Measurements from ENCODE around the gene TEX14.

TEX14 gene

GRCh38 chr17:58516644-58517377 is 175.0 kb downstream of the TEX14 start:
- DNase-seq (ENCODE audit: insufficient read length, low spot score): no peak
- TF ChIP-seq POLR2A (IDR thresholded peaks at IDR 0.05; ENCODE audit: low read depth, low read length): no peak
- FAIRE-seq: no peak

- TF ChIP-seq POLR2A (IDR thresholded peaks at IDR 0.05; ENCODE audit: low read depth, low read length): no peak
Measured at GRCh38 chr17:58515286-58515685, 176.6 kb downstream of the TEX14 start.

DNA sequence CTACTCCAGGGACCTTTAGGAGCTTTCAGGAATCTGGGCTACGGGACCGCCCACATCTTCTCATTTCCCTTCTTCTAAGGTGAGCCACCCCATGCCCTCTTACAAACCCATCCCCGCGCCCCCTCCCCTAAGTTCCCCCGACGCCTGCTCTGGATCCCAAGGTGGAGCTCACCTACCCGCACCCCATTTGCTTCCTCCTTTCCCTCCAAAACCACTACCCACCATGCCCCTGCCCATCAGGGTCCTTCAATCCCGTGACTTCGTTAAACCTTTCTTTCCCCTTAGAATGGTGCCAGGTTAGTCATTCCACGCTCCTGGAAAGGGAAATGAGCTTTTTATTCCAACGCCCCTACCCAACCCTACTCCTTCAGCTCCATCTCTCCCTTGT is 177.1 kb downstream of the TEX14 start:
- DNase-seq (ENCODE audit: insufficient read length, low spot score) (no peak), FAIRE-seq (no peak)

More at GRCh38 chr17:58515286-58515685, 176.6 kb downstream of the TEX14 start:
- DNase-seq (ENCODE audit: insufficient read length, low spot score) (no peak), FAIRE-seq (no peak)

GRCh38 chr17:58513965-58514769 is 177.7 kb downstream of the TEX14 start, which contains the start of gene MTMR4:
Gene MTMR4 (minus strand): TSS chr17:58514638. CDS start chr17:58514407, 231 bp downstream.
- DNase-seq (ENCODE audit: insufficient read length, low spot score): peak; percentile 88
- peak; percentile 37; the same call in 1 of the 2 replicates for TF ChIP-seq POLR2A (IDR thresholded peaks at IDR 0.05; ENCODE audit: low read depth, low read length)
- FAIRE-seq: no peak

More for the DNA sequence above, 177.1 kb downstream of the TEX14 start:
- no peak for TF ChIP-seq POLR2A (IDR thresholded peaks at IDR 0.05; ENCODE audit: low read depth, low read length)

DNA sequence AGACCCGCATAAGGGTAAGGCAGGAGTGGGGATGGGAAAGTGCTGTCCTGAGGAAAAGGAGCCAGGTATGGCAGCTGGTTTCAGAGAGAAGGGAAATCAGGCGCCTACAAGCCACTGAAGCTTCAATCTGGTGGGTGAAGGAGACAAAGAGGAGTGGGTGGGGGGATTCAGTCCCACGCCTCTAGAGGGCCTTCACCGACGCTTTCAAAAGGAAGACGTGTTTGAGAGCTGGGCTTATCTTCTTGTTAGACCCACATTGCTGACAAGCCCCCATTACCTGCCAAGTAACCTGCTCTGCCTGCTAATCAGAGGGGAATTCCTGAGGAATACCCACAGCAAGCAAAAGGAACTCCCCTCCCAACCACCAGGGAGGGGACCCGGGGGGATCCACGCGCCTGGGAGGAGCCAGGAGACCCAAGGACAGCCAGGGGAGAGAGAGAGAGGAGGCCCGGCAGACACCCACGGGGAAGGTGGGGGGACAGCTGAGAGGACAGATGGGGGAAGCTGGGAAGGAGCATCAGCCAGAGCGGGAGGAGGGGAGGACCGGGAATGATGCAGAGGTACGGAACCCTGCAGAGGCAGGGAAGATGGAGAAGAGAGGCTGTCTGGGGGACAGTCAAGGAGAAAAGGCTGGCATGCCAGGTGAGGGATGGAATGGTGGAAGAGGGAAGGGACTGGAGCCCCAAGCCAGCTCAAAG is 178.4 kb downstream of the TEX14 start:
- no peak for TF ChIP-seq POLR2A (IDR thresholded peaks at IDR 0.05; ENCODE audit: low read depth, low read length)
- DNase-seq (ENCODE audit: insufficient read length, low spot score): no peak
- no peak for FAIRE-seq

- FAIRE-seq (no peak), DNase-seq (ENCODE audit: insufficient read length, low spot score) (no peak)
- TF ChIP-seq POLR2A (IDR thresholded peaks at IDR 0.05; ENCODE audit: low read depth, low read length): no peak
Measured at GRCh38 chr17:58510075-58510474, 181.8 kb downstream of the TEX14 start.

- no peak for TF ChIP-seq POLR2A (IDR thresholded peaks at IDR 0.05; ENCODE audit: low read depth, low read length)
- FAIRE-seq (no peak), DNase-seq (ENCODE audit: insufficient read length, low spot score) (no peak)
Measured at GRCh38 chr17:58508341-58509067, 183.3 kb downstream of the TEX14 start.

GRCh38 chr17:58507123-58507634 is 184.7 kb downstream of the TEX14 start:
- no peak for DNase-seq (ENCODE audit: insufficient read length, low spot score)
- FAIRE-seq: no peak
- no peak for TF ChIP-seq POLR2A (IDR thresholded peaks at IDR 0.05; ENCODE audit: low read depth, low read length)
